Measurements from ENCODE around the gene BICDL1. TPM values are rescaled to one million over a fixed set of nuclear protein-coding genes. Genes with fewer than 3 reads are reported as not detected.

BICDL1 gene
- total RNA-seq, 1 experiment from 2014 or later, result 18.2 TPM

DNA sequence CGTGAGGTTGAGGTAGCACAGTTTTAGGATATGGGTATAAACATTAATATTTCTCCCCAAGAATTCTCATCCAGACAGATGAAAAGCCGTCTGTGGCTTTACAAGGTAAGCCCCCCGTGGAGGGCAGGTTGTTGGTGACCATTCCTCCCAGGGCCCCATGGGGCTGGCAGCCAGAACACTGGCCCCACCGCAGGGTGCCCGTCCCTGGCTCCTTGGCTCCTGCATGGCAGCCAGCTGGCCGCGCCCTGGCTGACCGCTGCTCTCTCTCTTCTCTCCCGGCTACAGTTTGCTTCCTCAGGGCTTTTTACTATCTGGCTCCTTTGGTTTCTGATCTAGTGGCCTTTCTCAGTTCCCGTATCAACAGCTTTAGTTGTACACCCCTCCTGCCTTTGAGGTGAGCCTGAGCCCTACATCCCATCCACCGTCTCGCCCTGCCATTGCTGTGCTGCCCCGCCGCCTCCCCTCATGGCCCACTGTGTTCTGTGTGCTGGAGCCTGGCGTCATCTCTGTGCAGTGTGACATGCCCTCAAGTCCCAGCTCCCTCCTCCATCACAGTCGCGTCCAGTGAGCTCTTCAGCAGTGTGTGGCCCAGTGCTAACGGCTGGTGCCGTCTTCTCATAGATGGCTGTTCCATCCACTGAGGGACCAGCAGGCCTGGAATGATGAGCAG is 101.7 kb downstream of the BICDL1 start:
- no peak overlapping the region for H2AFZ ChIP-seq (ENCODE audit: low read depth, low read length, poor library complexity, severe bottlenecking)
- ChIA-PET CTCF (no interaction called here), RAD21 (ENCODE audit: low non-redundant PET in 1 of 2, low total read pairs in 2 of 2, uncharacterized antibody in 2 of 2, unreplicated experiment in 2 of 2) (no interaction called here), POLR2A (interaction anchor here (1.4 kb wide), 1 partner anchor 110 kb away, joined by 3 read pairs; the partner anchor contains the start of gene RPLP0)
- H3K9me2 ChIP-seq (ENCODE audit: insufficient read depth), result no peaks in the 10 kb centered on the region
- H3K4me3 ChIP-seq (replicated peaks in 1 of 2; ENCODE audit: low read depth in 1 of 2, low read length in 2 of 2), result no peak overlapping the region
- no peak for ATAC-seq
- TF ChIP-seq EZH2 (IDR thresholded peaks at IDR 0.05), result no peak
- TF ChIP-seq SP1 (IDR thresholded peaks at IDR 0.05; ENCODE audit: low read depth), result no peak
- no peak for TF ChIP-seq CEBPB (IDR thresholded peaks at IDR 0.05; ENCODE audit: low read depth)
- TF ChIP-seq POLR2AphosphoS5 (IDR thresholded peaks at IDR 0.05; ENCODE audit: low read depth, low read length), result no peak
- TF ChIP-seq JUND (IDR thresholded peaks at IDR 0.05), result no peak
- TF ChIP-seq, protein P1, sequence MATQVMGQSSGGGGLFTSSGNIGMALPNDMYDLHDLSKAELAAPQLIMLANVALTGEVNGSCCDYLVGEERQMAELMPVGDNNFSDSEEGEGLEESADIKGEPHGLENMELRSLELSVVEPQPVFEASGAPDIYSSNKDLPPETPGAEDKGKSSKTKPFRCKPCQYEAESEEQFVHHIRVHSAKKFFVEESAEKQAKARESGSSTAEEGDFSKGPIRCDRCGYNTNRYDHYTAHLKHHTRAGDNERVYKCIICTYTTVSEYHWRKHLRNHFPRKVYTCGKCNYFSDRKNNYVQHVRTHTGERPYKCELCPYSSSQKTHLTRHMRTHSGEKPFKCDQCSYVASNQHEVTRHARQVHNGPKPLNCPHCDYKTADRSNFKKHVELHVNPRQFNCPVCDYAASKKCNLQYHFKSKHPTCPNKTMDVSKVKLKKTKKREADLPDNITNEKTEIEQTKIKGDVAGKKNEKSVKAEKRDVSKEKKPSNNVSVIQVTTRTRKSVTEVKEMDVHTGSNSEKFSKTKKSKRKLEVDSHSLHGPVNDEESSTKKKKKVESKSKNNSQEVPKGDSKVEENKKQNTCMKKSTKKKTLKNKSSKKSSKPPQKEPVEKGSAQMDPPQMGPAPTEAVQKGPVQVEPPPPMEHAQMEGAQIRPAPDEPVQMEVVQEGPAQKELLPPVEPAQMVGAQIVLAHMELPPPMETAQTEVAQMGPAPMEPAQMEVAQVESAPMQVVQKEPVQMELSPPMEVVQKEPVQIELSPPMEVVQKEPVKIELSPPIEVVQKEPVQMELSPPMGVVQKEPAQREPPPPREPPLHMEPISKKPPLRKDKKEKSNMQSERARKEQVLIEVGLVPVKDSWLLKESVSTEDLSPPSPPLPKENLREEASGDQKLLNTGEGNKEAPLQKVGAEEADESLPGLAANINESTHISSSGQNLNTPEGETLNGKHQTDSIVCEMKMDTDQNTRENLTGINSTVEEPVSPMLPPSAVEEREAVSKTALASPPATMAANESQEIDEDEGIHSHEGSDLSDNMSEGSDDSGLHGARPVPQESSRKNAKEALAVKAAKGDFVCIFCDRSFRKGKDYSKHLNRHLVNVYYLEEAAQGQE (IDR thresholded peaks at IDR 0.05; ENCODE audit: low read depth), result no peak
- TF ChIP-seq FOSL1 (IDR thresholded peaks at IDR 0.05; ENCODE audit: low read depth), result no peak
- TF ChIP-seq, protein P2, sequence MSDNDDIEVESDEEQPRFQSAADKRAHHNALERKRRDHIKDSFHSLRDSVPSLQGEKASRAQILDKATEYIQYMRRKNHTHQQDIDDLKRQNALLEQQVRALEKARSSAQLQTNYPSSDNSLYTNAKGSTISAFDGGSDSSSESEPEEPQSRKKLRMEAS (IDR thresholded peaks at IDR 0.05), result no peak
- TF ChIP-seq POLR2A (IDR thresholded peaks at IDR 0.05; ENCODE audit: borderline replicate concordance, extremely low read depth, insufficient read depth, insufficient read length), result no peak
- BruUV-seq (replicated peaks), result no TSS peak
- H3K27me3 ChIP-seq (ENCODE audit: insufficient read depth, low read length), result no peaks in the 10 kb centered on the region
- intact Hi-C loops (cut with micrococcal nuclease), result no loop called here
- H4K20me1 ChIP-seq (ENCODE audit: insufficient read depth), result no peaks in the 10 kb centered on the region
- H3K4me1 ChIP-seq (ENCODE audit: control insufficient read depth in 1 of 2, insufficient read depth in 2 of 2, low read length in 2 of 2), result peaks cover 18 to 21% of the 10 kb centered on the region in 2 experiments
- H3K4me2 ChIP-seq (ENCODE audit: low read length), result no peak overlapping the region
- H3K27ac ChIP-seq (ENCODE audit: low read depth, low read length), result no peak overlapping the region
- DNase-seq (ENCODE audit: low read depth, low spot score), result no peak
- no peaks in the 10 kb centered on the region; a peak in 2 of 4 replicates for H3K36me3 ChIP-seq (ENCODE audit: control insufficient read depth in 1 of 2, insufficient read depth in 2 of 2, low read length in 2 of 2)
- H3K9ac ChIP-seq (ENCODE audit: low read length), result no peak overlapping the region
- H3K9me3 ChIP-seq (ENCODE audit: control insufficient read depth in 1 of 2, insufficient read depth in 1 of 2, low read depth in 1 of 2, low read length in 2 of 2), result no peaks in the 10 kb centered on the region
- no peaks in the 10 kb centered on the region for H3K79me2 ChIP-seq (ENCODE audit: insufficient read depth, low read length)
